Measurements from ENCODE around the gene COMMD3. TPM values are rescaled to one million over a fixed set of nuclear protein-coding genes. Genes with fewer than 3 reads are reported as not detected.

COMMD3 gene
- total RNA-seq, 1 experiment from 2014 or later, result 2.4 TPM

GRCh38 chr10:22293747-22294404 lies 22.3 kb upstream of the COMMD3 start:
- H4K20me1 ChIP-seq (ENCODE audit: control insufficient read depth, insufficient read depth, insufficient read length), result no peaks in the 10 kb centered on the region
- no peak overlapping the region for H3K27ac Mint-ChIP-seq
- DNase-seq, result no peak
- no peak overlapping the region for H4K8ac ChIP-seq (replicated peaks; ENCODE audit: insufficient read length, low read depth, low read length)
- H3K4me1 ChIP-seq (ENCODE audit: insufficient read depth, low read length), result no peaks in the 10 kb centered on the region
- no peak overlapping the region for H2AK5ac ChIP-seq (ENCODE audit: insufficient read length, low read length)
- no peak overlapping the region for H2BK15ac ChIP-seq (ENCODE audit: low read depth, low read length)
- no peak overlapping the region for H4K5ac ChIP-seq (ENCODE audit: insufficient read length, low read depth, low read length)
- no peak for TF ChIP-seq CTCF (conservative IDR thresholded peaks at IDR 0.05)
- no peak overlapping the region for H3K9ac ChIP-seq (ENCODE audit: extremely low read depth, insufficient read length, low read length)
- no peaks in the 10 kb centered on the region for H3K23me2 ChIP-seq (ENCODE audit: insufficient read length, low read depth, low read length, poor library complexity, severe bottlenecking)
- no peak overlapping the region for H2AFZ ChIP-seq (ENCODE audit: low read length)
- no CpG with 5 or more reads among the region's 3 CpGs for WGBS (ENCODE audit: extremely low coverage, insufficient read length, low lambda C conversion rate)
- H3K14ac ChIP-seq (ENCODE audit: insufficient read depth, low read length), result no peak overlapping the region
- H2BK20ac ChIP-seq (ENCODE audit: low read depth, low read length, poor library complexity, severe bottlenecking), result no peak overlapping the region
- H3K4me3 Mint-ChIP-seq, result no peak overlapping the region
- no peaks in the 10 kb centered on the region for H3K79me2 ChIP-seq (ENCODE audit: insufficient read depth, low read length)
- no peaks in the 10 kb centered on the region for H3K79me1 ChIP-seq (ENCODE audit: insufficient read depth, low read depth, low read length, poor library complexity, severe bottlenecking)
- H3K4ac ChIP-seq (ENCODE audit: low read depth, low read length), result no peak overlapping the region
- no peak overlapping the region for H2BK5ac ChIP-seq (ENCODE audit: insufficient read length, low read length)
- H3K56ac ChIP-seq (ENCODE audit: insufficient read length, low read depth, low read length), result no peak overlapping the region
- no peak overlapping the region for H2BK120ac ChIP-seq (ENCODE audit: low read depth, low read length, poor library complexity, severe bottlenecking)
- H3K27me3 Mint-ChIP-seq (ENCODE audit: low read depth), result peaks cover 6% of the 10 kb centered on the region
- no peak overlapping the region for H2BK12ac ChIP-seq (ENCODE audit: insufficient read length, low read depth, low read length)
- no peak overlapping the region for H3K27ac ChIP-seq (ENCODE audit: insufficient read length, low read depth, low read length)
- no peaks in the 10 kb centered on the region for H3K27me3 ChIP-seq (ENCODE audit: insufficient read depth, low read length)
- no peak overlapping the region for H3K18ac ChIP-seq (ENCODE audit: insufficient read length, low read depth, low read length)
- no peaks in the 10 kb centered on the region for H3K4me1 Mint-ChIP-seq
- no peak overlapping the region for H3K4me2 ChIP-seq (ENCODE audit: insufficient read depth, insufficient read length, low read length)
- H4K91ac ChIP-seq (ENCODE audit: insufficient read length, low read depth, low read length), result no peak overlapping the region
- no peak overlapping the region for H3T11ph ChIP-seq (ENCODE audit: low read length)
- no peaks in the 10 kb centered on the region for H3K9me3 ChIP-seq (ENCODE audit: control insufficient read depth, low read depth, low read length)
- H3K36me3 Mint-ChIP-seq (ENCODE audit: insufficient read depth in 1 of 3, low read depth in 3 of 3), result no peaks in the 10 kb centered on the region
- H3K23ac ChIP-seq (ENCODE audit: insufficient read length, low read depth, low read length), result no peak overlapping the region
- no peaks in the 10 kb centered on the region for H3K9me3 Mint-ChIP-seq

Measured in H9 (cell line).